ENCODE results near the gene MBNL1. TPM values are rescaled to one million over a fixed set of nuclear protein-coding genes. Genes with fewer than 3 reads are reported as not detected.

MBNL1 gene
- total RNA-seq, 4 donors from 2014 or later = 261 to 429 (median 389) TPM

- Histone ChIP-seq H3K27me3 (no peaks in the 10 kb centered on the region), H3K4me3 (peak overlapping the region in 1 of 4 donors; percentile 88), H3K4me1 (peaks cover 0 to 23% (median 8%) of the 10 kb centered on the region in 4 donors), H3K36me3 (no peaks in the 10 kb centered on the region), H3K27ac (peak overlapping the region; percentile 98 to 100 (median 99)), H3K9me3 (no peaks in the 10 kb centered on the region)
- peak; percentile 31 to 86 (median 56) for DNase-seq
- TF ChIP-seq POLR2A (IDR thresholded peaks at IDR 0.05) (peak in 1 of 2 donors; percentile 56), CTCF (IDR thresholded peaks at IDR 0.05) (peak in 2 of 6 experiments; percentile 32 to 38)
Measured at GRCh38 chr3:152266221-152266995, 2.3 kb upstream of the MBNL1 start.

GRCh38 chr3:152267831-152268554 lies 736 bp upstream of the MBNL1 start:
- no peak for DNase-seq
- Histone ChIP-seq H3K27me3 (no peaks in the 10 kb centered on the region), H3K9me3 (no peaks in the 10 kb centered on the region), H3K4me1 (peaks cover 0 to 28% (median 8%) of the 10 kb centered on the region in 4 donors), H3K4me3 (peak overlapping the region; percentile 83 to 99 (median 90)), H3K36me3 (no peaks in the 10 kb centered on the region), H3K27ac (peak overlapping the region; percentile 98 to 100 (median 99))
- no peak for TF ChIP-seq POLR2A (IDR thresholded peaks at IDR 0.05)
- TF ChIP-seq CTCF (IDR thresholded peaks at IDR 0.05) = no peak

GRCh38 chr3:152269056-152269830 lies 514 bp downstream of the MBNL1 start:
- Histone ChIP-seq H3K4me3 (peak overlapping the region; percentile 83 to 99 (median 90)), H3K9me3 (no peaks in the 10 kb centered on the region), H3K4me1 (peaks cover 0 to 34% (median 11%) of the 10 kb centered on the region in 4 donors), H3K36me3 (no peaks in the 10 kb centered on the region), H3K27me3 (no peaks in the 10 kb centered on the region), H3K27ac (peak overlapping the region; percentile 98 to 100 (median 99))
- peak; percentile 46 to 83 (median 80) for DNase-seq
- TF ChIP-seq POLR2A (IDR thresholded peaks at IDR 0.05) = peak; percentile 39 to 81
- peak in 2 of 6 experiments; percentile 24 to 34 for TF ChIP-seq CTCF (IDR thresholded peaks at IDR 0.05)

GRCh38 chr3:152269831-152270734 lies 1.4 kb downstream of the MBNL1 start:
- H3K27me3 ChIP-seq = no peaks in the 10 kb centered on the region
- DNase-seq = peak; percentile 34 to 63 (median 60)
- H3K4me3 ChIP-seq = peak overlapping the region; percentile 83 to 99 (median 90)
- H3K36me3 ChIP-seq = no peaks in the 10 kb centered on the region
- peaks cover 0 to 43% (median 16%) of the 10 kb centered on the region in 4 donors for H3K4me1 ChIP-seq
- H3K27ac ChIP-seq = peak overlapping the region; percentile 98 to 100 (median 99)
- TF ChIP-seq CTCF (IDR thresholded peaks at IDR 0.05) = no peak
- H3K9me3 ChIP-seq = no peaks in the 10 kb centered on the region
